Stimulated activated CD4-positive, alpha-beta T cell treated with anti-CD3 and anti-CD28 coated beads, Interleukin-1b, Interleukin-23, amount 100 ng/mL, for 1 hour (primary cell): ENCODE measurements around the gene ACVR1.
"Not testable (repeated sequence)": the region's sequence is repeated elsewhere in the genome, so short reads cannot be mapped to it uniquely, and the experiment has no call there.

ENCODE experiments used
- DNase-seq, 2 donors: peaks; one replicate each; pipeline ENCODE4 v3.0.0-alpha.2; 2020; ENCODE audit warnings: low read depth in 2 of 2

Gene ACVR1

GRCh38 chr2:157761520-157761919, 114.6 kb downstream of the ACVR1 start:
- DNase-seq, result no peak

- no peak for DNase-seq
These were observed 115.2 kb downstream of the ACVR1 start for GRCh38 chr2:157760949-157761348.

- no peak for DNase-seq
These were observed 116.3 kb downstream of the ACVR1 start for GRCh38 chr2:157759855-157760254.

GRCh38 chr2:157758586-157758985, 117.5 kb downstream of the ACVR1 start:
- DNase-seq, result no peak

GRCh38 chr2:157757500-157757899, 118.6 kb downstream of the ACVR1 start:
- no peak for DNase-seq

GRCh38 chr2:157756447-157756846, 119.7 kb downstream of the ACVR1 start:
- DNase-seq, result not testable (repeated sequence)

GRCh38 chr2:157751462-157752058, 124.6 kb downstream of the ACVR1 start:
- DNase-seq, result no peak

- DNase-seq, result no peak
These were observed 126.4 kb downstream of the ACVR1 start for GRCh38 chr2:157749684-157750083.

- DNase-seq, result no peak
These were observed 127.6 kb downstream of the ACVR1 start for GRCh38 chr2:157748371-157749142.

- DNase-seq, result no peak
These were observed 128.3 kb downstream of the ACVR1 start for GRCh38 chr2:157747695-157748370.

- DNase-seq, result no peak
These were observed 128.8 kb downstream of the ACVR1 start for GRCh38 chr2:157747280-157747679.

- DNase-seq, result no peak
These were observed 129.7 kb downstream of the ACVR1 start for GRCh38 chr2:157746234-157746950.

GRCh38 chr2:157744571-157745076, 131.5 kb downstream of the ACVR1 start:
- no peak for DNase-seq

- DNase-seq, result no peak
These were observed 133.1 kb downstream of the ACVR1 start for GRCh38 chr2:157743051-157743450.

- no peak for DNase-seq
These were observed 134.2 kb downstream of the ACVR1 start for GRCh38 chr2:157741819-157742484.

GRCh38 chr2:157737656-157738055, 138.5 kb downstream of the ACVR1 start:
- no peak for DNase-seq

- DNase-seq, result no peak
These were observed 140.6 kb downstream of the ACVR1 start for GRCh38 chr2:157735532-157735931.

- no peak for DNase-seq
These were observed 142.9 kb downstream of the ACVR1 start for GRCh38 chr2:157733263-157733662.

- no peak for DNase-seq
These were observed 143.5 kb downstream of the ACVR1 start for GRCh38 chr2:157732596-157732995.

- DNase-seq, result no peak
These were observed 148.4 kb downstream of the ACVR1 start for GRCh38 chr2:157727693-157728092.

GRCh38 chr2:157726946-157727345, 149.2 kb downstream of the ACVR1 start:
- DNase-seq, result no peak
